ENCODE results near the gene STAG1.

STAG1 gene

GRCh38 chr3:136409549-136409948 is 342.6 kb downstream of the STAG1 start:
- TF ChIP-seq CTCF (IDR thresholded peaks at IDR 0.05): no peak
- Histone ChIP-seq H3K4me3 (no peak overlapping the region), H3K36me3 (peaks cover 5 to 9% (median 5%) of the 10 kb centered on the region in 3 donors), H3K27ac (no peak overlapping the region), H3K4me1 (no peaks in the 10 kb centered on the region), H3K9me3 (no peaks in the 10 kb centered on the region), H3K27me3 (no peaks in the 10 kb centered on the region)
- no peak for DNase-seq
- intact Hi-C loops (cut with DNase I; ENCODE audit: low total_unique reads): no loop called here

DNA sequence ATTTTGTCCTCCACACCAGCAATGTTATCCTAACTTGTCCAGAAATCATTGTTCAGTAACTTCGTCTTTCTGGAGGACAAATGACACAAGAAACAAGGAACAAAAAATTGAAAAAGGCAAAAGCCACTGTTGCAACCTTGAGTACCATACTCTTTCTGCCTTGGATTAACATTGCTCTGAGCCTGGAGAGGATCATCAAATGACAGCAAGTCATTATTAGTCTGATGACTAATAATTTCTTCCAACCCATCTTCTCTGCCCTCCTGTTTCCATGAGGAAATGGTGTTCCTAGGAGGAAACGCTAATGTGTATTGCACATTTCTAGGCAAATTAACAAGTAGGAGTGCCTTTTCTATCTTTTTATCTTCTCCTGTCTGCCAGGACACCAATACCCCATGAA is 348.1 kb downstream of the STAG1 start:
- Histone ChIP-seq H3K36me3 (peaks cover 0 to 18% (median 13%) of the 10 kb centered on the region in 3 donors), H3K27ac (no peak overlapping the region), H3K4me1 (no peaks in the 10 kb centered on the region), H3K4me3 (no peak overlapping the region), H3K27me3 (no peaks in the 10 kb centered on the region), H3K9me3 (no peaks in the 10 kb centered on the region)
- intact Hi-C loops (cut with DNase I; ENCODE audit: low total_unique reads): no loop called here
- TF ChIP-seq CTCF (IDR thresholded peaks at IDR 0.05): no peak
- DNase-seq: no peak

- Histone ChIP-seq H3K36me3 (peaks cover 0 to 15% (median 14%) of the 10 kb centered on the region in 3 donors), H3K27ac (no peak overlapping the region), H3K9me3 (no peaks in the 10 kb centered on the region), H3K27me3 (no peaks in the 10 kb centered on the region), H3K4me1 (peaks cover 0 to 13% (median 1%) of the 10 kb centered on the region in 4 donors), H3K4me3 (no peak overlapping the region)
- no peak for TF ChIP-seq CTCF (IDR thresholded peaks at IDR 0.05)
- intact Hi-C loops (cut with DNase I; ENCODE audit: low total_unique reads): loop anchor here (10.0 kb wide), 2 partner anchors 348 to 618 kb away; no protein-coding TSS in a partner anchor
- no peak for DNase-seq
These were observed 355.3 kb downstream of the STAG1 start for GRCh38 chr3:136396916-136397315.

GRCh38 chr3:136390574-136390973 is 361.6 kb downstream of the STAG1 start:
- intact Hi-C loops (cut with DNase I; ENCODE audit: low total_unique reads): loop anchor here (10.0 kb wide), 2 partner anchors 354 to 624 kb away; no protein-coding TSS in a partner anchor
- Histone ChIP-seq H3K4me3 (no peak overlapping the region), H3K36me3 (peaks cover 0 to 5% (median 0%) of the 10 kb centered on the region in 3 donors), H3K9me3 (no peaks in the 10 kb centered on the region), H3K27ac (no peak overlapping the region), H3K27me3 (no peaks in the 10 kb centered on the region), H3K4me1 (peaks cover 0 to 13% (median 1%) of the 10 kb centered on the region in 4 donors)
- DNase-seq: no peak
- no peak for TF ChIP-seq CTCF (IDR thresholded peaks at IDR 0.05)

DNA sequence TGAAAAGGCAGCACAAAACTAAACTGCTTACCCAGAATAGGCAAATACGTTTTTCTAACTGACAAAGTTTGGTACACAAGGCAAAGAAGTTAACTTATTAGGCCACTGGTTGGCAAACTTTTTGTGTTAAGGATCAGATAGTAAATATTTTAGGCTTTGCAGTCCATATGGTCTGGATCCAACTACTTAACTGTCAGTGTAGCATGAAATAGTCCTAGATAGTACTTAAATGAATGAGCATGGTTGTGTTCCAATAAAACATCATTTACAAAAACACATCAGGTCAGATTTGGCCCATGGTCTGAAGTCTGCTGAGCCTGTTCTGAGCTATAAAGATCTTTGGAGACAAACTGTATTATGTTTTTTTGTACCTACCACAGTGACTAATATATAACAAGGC is 365.1 kb downstream of the STAG1 start:
- DNase-seq: no peak
- H3K27me3 ChIP-seq: no peaks in the 10 kb centered on the region
- no peak overlapping the region for H3K4me3 ChIP-seq
- intact Hi-C loops (cut with DNase I; ENCODE audit: low total_unique reads): no loop called here
- no peaks in the 10 kb centered on the region for H3K9me3 ChIP-seq
- H3K27ac ChIP-seq: no peak overlapping the region
- H3K36me3 ChIP-seq: peaks cover 0 to 5% (median 0%) of the 10 kb centered on the region in 3 donors
- no peak for TF ChIP-seq CTCF (IDR thresholded peaks at IDR 0.05)
- no peaks in the 10 kb centered on the region for H3K4me1 ChIP-seq

- no peaks in the 10 kb centered on the region for H3K4me1 ChIP-seq
- H3K36me3 ChIP-seq: peaks cover 0 to 5% (median 0%) of the 10 kb centered on the region in 3 donors
- H3K27me3 ChIP-seq: no peaks in the 10 kb centered on the region
- intact Hi-C loops (cut with DNase I; ENCODE audit: low total_unique reads): no loop called here
- H3K4me3 ChIP-seq: no peak overlapping the region
- DNase-seq: no peak
- H3K9me3 ChIP-seq: no peaks in the 10 kb centered on the region
- TF ChIP-seq CTCF (IDR thresholded peaks at IDR 0.05): no peak
- H3K27ac ChIP-seq: no peak overlapping the region
These were observed 366.7 kb downstream of the STAG1 start for GRCh38 chr3:136385457-136385856.

All from tibial artery (tissue), 4 donors.